ENCODE measurements around the gene BLOC1S6.

Gene BLOC1S6, protein sequence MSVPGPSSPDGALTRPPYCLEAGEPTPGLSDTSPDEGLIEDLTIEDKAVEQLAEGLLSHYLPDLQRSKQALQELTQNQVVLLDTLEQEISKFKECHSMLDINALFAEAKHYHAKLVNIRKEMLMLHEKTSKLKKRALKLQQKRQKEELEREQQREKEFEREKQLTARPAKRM

DNA sequence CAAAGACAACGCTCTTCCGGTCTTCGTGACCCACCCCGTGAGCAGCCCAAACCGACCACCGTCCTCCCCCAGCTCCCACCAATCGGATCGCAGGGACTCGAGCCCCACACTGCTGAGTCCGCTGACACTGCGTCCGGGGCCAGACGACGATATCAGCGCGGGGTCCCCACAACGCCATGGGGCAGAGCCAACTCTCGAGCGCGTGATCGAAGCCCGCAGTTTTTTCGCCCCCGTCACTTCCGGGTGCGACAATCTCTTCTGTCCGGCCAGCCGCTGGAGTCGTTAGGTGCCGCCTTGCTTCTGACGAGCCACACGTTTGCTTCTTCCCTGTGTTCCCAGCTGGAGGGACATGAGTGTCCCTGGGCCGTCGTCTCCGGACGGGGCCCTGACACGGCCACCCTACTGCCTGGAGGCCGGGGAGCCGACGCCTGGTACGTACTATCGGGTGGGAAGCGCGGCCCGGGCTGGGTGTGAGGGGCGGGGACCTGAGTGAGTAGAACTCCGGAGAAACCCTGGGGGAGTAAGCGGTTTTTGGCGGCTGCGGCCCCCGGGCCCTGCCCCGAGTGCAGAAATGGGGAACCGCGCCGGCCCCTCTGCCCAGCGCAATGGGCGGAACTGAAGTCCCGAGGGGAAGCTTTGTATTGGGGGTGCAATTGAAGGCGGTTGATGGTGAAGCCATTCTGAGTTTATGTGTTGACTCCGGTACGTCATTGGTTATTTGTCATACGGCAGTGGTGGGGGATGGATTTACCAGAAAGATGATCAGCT, at the start of gene BLOC1S6:
BLOC1S6 (plus strand) TSS at position 285 of the 768 bp plus-strand sequence; CDS start at position 350, 65 bp downstream.
- DNase-seq (ENCODE audit: low read depth in 2 of 2, low spot score in 1 of 2), result peak; percentile 70 to 77

DNA sequence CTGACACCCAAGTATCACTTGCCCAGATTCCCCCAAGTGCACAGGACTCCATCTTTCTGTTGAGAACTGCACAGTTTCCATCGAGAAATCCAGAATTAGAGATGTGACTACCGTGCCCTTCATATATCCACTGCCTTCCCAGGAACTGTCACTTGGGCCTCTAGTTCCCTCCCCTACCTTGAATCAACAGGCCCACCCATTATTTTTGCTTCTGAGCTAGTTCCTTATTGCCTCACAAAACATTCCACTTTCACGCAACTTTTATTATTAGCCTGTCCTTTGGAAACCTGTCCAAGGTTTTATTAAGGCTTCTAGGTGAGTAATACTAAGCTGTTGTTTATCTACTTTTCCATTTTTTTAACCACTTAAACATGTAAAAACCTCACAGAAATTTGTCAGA, 47.5 kb upstream of the BLOC1S6 start:
- no peak for DNase-seq (ENCODE audit: low read depth in 2 of 2, low spot score in 1 of 2)

DNA sequence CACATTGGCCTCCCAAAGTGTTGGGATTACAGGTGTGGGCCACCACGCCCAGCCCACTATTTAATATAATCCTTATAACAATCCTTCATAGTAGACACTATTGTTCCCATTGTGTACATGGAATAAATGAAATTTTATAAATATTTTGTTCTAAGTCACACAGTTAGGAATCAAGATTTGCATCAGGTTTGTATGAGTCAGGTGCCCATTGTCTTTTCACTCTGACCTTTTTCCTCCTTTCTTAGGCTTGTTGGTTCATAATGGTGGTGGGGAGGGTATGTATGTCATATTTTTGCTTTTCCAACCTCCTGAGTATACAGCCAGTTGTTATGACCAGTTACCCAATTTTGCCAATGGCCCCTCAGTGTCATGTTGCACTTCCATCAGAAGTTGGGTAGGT, 46.6 kb upstream of the BLOC1S6 start:
- DNase-seq (ENCODE audit: low read depth in 2 of 2, low spot score in 1 of 2), result no peak

DNA sequence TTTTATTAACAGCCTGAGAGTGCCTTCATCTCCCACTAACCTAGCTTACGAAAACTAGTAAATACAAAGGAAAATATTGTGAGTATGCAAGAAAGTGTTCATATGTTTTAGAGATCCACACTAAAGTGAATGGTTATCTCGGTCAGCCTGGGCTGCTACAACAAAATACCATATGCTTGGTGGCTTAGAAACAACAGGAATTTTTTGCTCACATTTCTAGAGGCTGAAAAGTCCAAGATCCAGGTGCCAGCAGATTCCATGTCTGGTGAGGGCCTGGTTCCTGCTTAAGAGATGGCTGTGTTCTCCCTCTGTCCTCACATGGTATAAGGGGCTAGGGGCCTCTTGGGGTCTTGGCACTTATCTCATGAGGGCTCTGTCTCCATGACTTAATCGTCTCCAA, 44.1 kb upstream of the BLOC1S6 start:
- no peak for DNase-seq (ENCODE audit: low read depth in 2 of 2, low spot score in 1 of 2)

DNA sequence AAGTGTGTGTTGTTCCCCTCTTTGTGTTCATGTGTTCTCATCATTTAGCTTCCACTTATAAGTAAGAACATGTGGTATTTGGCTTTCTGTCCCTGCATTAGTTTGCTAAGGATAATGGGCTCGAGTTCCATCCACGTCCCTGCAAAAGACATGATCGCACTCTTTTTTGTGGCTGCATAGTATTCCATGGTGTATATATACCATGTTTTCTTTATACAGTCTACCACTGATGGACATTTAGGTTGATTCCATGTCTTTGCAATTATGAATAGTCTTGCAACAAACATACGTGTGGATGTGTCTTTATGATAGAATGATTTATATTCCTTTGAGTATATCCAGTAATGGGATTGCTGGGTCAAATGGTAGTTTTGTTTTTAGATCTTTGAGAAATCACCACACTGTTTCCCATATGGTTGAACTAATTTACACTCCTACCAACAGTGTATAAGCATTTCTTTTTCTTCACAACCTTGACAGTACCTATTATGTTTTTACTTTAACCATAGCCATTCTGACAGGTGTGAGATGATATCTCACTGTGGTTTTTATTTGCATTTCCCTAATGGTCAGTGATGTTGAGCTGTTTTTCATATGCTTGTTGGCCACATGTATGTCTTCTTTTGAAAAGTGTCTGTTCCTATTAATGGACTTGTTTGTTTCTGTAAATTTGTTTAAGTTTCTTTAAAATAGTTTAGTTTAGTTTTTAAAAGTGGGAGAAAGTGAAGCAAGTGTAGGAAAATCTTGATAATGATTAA, 42.7 kb upstream of the BLOC1S6 start:
- DNase-seq (ENCODE audit: low read depth in 2 of 2, low spot score in 1 of 2), result no peak

DNA sequence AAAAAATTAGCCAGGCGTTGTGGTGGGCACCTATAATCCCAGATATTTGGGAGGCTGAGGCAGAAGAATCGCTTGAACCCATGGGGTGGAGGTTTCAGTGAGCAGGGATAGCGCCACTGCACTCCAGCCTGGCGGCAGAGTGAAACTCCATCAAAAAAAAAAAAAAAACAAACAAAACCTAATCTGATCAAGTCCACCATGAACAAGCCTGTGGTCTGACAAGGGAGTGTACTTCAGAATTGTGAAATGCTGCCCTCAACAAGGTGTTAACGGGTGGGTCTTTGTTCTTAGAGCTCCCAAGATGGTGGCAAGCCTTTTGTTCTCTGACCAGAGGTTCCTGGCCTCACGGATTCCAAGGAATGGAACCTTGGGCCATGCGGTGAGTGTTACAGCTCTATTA, 40.4 kb upstream of the BLOC1S6 start:
- no peak for DNase-seq (ENCODE audit: low read depth in 2 of 2, low spot score in 1 of 2)

DNA sequence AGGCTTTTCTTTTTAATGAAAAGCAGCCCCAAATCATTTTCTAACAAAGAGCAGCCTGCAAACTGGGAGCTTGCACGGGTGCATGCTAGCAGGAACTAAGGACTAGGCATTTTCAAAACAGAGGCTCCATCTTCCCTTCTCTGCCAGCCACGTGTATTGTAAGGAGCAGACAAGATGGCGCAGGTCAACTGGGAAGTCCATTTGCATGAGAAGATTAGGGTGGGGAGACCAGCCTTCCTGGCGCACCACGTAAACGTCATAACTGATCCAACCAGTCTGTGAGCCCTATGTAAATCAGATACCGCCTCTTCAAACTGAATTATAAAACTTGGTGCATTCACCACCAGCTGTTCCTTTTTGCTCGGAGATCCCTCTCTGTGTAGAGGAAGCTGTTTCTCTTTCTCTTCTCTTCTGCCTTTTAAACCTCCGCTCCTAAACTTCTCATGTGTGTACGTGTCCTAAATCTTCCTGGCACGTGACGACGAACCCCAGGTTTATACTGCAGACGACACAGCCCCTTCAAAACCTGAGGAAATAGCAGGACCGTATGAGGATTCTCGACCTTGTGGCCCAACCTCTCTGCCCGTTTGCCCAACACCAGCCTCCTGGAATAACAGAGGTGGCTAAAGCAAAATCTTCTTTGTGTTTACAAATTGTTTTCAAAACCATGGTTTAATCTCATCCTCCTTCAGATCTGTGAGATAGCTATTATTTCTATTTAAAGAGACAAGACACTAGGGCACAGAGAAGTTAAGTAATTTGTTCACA, 38.2 kb upstream of the BLOC1S6 start:
- no peak for DNase-seq (ENCODE audit: low read depth in 2 of 2, low spot score in 1 of 2)

DNA sequence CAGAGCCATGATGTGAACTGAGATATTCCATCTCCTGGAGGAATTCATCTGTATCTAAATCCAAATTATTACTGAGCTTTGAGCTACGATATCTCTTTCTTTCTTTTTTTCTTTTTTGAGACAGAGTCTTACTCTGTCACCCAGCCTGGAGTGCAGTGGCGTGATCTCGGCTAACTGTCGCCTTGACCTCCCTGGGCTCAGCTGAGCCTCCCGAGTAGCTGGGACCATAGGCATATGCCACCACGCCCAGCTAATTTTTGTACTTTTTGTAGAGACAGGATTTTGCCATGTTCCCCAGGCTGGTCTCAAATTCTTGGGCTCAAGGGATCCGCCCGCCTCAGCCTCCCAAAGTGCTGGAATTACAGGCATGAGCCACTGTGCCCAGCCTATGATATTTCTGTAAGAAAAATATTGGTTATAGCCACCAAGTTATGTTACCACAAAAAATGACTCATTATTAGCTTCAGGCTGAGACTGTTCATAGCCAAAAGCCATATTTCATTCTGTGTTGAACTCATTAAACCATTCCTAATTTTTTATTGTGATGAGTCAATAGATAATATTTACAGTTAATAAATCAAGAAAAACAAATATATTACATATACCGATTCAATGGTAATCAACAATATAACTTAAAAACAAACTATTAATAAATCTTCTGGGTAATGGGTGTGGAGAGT, 37.5 kb upstream of the BLOC1S6 start:
- no peak for DNase-seq (ENCODE audit: low read depth in 2 of 2, low spot score in 1 of 2)

DNA sequence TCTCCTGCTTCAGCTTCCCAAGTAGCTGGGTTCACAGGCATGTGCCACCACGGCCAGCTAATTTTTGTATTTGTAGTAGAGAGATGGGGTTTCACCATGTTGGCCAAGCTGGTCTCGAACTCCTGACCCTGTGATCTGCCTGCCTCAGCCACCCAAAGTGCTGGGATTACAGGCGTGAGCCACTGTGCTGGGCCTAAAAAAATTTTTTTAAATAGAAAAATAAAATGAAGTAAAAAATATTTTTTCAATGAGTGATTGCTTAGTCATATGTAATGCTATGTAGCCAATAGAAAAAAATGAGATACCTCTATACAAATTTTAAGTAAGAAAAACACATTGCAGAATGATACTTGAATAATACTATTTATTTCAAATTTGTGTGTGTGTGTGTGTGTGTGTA, 36.7 kb upstream of the BLOC1S6 start:
- no peak for DNase-seq (ENCODE audit: low read depth in 2 of 2, low spot score in 1 of 2)

DNA sequence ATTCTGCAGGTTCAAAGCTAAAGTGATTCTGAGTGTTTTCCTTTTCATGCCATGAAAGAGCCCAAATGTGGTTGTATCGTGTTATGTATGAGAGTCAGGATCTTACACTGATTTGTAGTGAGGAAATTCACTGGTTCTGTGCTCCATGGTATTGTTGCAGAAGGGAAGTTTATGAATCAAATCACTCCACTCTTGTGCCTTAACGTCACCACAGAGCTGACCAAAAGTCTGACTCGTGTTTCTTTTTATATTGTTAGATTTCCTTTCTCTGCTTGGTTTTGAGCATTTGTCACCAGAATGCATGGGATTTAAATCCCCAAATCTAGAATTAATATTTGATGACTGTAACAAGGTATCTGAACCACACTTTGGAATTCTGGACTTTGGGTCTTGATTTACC, 35.5 kb upstream of the BLOC1S6 start:
- DNase-seq (ENCODE audit: low read depth in 2 of 2, low spot score in 1 of 2), result no peak

DNA sequence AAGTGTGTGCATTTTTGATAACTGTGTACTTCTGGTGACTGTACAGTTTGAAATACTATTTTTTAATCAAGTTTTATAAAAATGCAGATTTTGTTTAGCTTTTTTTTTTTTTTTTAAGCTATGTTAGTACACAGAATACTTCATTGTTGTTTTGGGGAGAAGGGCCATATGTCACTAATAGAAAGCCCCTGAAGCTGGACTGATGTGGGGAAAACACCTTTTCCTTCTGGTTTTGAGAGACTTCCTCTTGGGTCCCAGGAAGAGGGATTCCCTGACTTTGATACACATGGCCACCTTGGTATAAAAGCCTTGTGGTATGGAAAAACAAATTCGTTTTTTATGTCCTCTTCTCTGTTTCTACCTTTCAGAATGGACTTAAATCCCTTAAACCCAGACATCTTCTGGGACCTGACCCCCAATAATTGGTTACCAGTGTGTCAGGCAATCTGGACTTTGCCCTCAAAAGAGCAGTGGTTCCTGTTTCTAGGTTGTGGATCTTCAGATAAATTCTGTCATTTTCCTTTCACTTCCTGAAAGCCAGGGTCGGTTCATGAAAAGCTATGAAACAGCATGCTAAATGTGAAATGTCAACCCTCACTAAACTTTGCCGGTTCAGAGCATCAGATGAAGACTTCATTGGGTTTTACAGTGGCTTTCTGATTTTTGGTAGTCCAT, 31.1 kb upstream of the BLOC1S6 start:
- DNase-seq (ENCODE audit: low read depth in 2 of 2, low spot score in 1 of 2), result no peak

DNA sequence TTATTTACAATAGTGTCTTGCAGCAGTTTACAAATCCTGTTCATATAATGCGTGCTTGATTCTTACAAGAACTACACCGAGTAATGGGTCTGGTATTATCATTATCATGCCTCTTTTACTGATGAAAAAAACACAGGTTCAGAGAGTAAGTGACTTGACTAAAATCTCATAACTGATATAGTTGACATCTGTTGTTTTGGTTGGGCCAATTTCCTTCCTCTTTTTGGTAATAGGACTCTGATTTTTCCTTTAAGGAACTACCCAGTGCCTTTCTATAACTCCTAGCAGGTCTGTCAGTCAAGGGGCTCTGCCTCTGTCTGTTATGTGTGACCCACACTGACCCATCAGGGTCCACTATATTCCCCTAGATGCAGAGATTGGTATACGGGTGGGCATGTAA, 14.6 kb upstream of the BLOC1S6 start:
- no peak for DNase-seq (ENCODE audit: low read depth in 2 of 2, low spot score in 1 of 2)

DNA sequence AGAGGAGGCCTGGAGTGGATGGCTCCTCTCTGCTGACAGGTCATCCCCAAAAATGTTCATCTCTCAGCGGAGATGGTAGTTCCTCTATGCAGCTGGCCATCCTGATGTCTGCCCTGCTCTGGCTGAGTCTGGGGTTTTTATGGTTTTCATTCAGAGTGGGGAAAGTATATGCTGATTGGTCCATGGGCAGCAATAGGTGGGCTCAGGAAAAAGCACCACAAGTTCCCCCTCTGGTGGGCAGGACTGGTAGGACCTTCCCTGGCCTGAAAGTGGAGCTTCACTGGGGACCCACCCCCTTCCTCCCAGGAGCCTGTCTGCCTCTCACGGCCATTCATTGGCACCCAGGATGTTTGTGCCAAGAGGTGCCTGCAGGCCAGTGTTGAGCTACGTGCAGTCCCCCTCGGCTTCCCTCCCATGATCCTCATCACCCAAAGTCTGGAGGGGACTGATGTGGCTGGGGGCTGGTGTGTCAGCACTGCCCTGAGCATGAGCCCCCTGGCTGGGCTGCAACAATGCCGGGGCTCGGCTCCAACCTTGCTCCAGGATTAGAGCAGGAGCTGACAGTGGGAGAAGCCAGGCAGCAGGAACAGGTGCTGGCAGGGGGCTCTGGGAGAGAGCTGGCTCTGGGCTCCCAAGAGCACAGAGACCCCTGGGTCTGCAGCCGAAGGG, 13.1 kb upstream of the BLOC1S6 start:
- no peak for DNase-seq (ENCODE audit: low read depth in 2 of 2, low spot score in 1 of 2)

DNA sequence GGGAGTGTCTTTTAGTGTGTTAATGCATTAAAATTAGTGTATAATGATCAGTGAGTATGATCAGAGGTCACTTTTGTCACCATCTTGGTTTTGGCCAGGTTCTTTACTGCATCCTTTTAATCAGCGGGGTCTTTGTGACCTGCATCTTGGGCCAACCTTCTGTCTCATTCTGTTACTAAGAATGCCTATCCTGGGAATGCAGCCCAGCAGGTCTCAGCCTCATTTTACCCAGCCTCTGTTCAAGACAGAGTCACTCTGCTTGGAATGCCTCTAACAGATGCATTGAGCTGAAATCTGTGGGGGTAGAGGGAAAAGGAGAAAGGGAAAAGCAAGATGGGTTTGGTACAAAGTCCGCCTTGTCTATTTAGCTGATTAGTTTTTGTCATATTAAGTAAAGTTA, 5.3 kb upstream of the BLOC1S6 start:
- no peak for DNase-seq (ENCODE audit: low read depth in 2 of 2, low spot score in 1 of 2)

DNA sequence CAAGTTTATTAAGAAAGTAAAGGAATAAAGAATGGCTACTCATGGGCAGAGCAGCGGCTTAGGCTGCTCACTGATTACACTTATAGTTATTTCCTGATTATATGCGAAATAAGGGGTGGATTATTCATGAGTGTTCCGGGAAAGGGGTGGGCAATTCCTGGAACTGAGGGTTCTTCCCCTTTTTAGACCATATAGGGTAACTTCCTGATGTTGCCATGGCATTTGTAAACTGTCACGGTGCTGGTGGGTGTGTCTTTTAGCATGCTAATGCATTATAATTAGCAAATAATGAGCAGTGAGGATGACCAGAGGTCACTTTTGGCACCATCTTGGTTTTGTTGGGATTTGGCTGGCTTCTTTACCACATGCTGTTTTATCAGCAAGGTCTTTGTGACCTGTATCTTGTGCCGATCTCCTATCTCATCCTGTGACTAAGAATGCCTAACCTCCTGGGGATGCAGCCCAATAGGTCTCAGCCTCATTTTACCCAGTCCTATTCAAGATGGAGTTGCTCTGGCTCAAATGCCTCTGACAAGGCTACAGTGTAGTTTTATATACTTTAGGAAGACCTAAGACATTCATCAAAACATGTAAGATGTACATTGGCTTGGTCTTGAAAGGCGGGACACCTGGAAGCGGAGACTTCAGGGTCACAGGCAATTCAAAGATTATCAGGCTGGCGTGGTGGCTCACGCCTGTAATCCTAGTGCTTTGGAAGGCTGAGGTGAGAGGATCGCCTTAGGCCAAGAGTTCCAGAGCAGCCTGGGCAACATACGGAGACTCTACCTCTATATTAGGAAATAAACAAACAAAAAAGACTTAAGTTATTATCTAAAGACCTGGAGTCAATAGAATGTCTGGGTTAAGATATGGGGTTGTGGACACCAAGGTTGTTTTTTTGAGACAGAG, 3.2 kb upstream of the BLOC1S6 start:
- DNase-seq (ENCODE audit: low read depth in 2 of 2, low spot score in 1 of 2), result no peak

DNA sequence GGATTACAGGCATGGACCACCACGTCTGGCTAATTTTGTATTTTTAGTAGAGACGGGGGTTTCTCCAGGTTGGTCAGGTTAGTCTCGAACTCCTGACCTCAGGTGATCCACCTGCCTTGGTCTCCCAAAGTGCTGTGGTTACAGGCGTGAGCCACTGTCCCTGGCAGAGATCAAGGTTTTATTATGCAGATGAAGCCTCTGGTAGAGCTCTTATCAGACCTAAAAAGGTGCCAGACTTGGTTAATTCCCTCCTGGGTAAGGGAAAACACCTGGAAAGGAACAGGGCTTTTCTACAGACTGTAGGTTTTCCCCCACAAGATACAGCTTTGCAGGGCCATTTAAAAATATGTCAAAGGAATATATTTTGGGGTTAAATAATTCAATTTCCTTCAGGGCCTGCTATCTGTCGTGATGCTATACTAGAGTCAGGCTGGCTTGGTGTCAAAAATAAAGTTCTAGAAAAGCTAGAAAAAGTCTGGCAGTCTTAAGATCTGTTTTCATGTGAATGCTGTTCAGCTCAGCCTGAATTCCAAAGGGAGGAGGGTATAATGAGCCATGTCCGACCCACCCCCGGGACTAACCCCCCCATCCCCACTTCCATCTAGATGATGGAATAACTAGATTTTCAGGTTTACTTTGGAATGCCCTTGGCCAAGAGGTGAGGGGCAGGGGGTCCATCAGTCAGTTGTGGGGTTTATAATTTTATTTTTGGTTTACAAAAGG, 1.9 kb upstream of the BLOC1S6 start:
- DNase-seq (ENCODE audit: low read depth in 2 of 2, low spot score in 1 of 2), result no peak

DNA sequence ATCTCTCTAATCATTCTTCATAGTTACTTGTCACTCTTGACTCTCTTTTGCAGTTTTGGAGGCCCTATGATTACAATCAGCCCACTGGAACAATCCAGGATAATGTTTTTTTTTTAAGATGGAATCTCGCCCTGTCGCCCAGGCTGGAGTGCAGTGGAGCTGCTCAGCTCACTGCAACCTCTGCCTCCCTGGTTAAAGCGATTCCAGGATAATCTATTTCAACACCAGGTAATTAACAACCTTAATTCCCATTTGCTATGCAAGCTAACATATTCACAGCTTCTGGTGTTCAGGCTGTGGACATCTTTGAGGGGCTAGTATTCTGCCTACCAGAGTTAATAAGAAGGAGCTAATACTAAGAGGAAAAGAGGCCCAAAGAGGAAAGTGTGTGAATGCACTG, 1.1 kb upstream of the BLOC1S6 start:
- DNase-seq (ENCODE audit: low read depth in 2 of 2, low spot score in 1 of 2), result no peak

DNA sequence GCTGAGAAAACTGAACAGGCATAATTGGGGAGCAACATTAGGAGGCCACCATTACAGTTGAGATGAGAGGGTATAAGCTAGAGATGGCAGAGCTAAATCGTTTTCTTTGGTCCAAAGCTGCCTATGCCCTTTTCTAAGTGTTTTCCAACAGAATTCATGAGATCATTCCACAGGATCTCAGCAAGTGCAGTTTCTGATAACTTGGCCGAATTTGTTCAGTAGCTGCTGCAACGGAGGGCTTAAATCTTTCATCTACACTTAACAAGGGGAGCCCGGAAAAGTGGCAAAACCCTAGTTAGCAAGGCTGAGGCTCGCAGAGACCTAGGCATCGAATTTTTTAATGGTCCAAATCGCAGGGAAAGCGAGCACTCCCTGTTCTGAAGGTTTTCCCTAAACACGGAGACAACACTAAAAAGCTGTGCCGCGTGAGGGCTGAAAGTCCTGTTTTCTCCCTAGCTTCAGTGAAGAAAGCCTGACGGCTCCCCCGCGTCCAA, 531 bp upstream of the BLOC1S6 start:
- no peak for DNase-seq (ENCODE audit: low read depth in 2 of 2, low spot score in 1 of 2)

Data from stimulated activated CD8-positive, alpha-beta memory T cell treated with anti-CD3 and anti-CD28 coated beads, Interleukin-4, amount 100 ng/mL, for 4 hours (primary cell).